ENCODE measurements around the gene PEPD.

Gene PEPD

GRCh38 chr19:33418871-33419787 is 102.5 kb downstream of the PEPD start:
- Histone ChIP-seq H3K4me3 (ENCODE audit: low read depth, low read length) (no peak overlapping the region), H3K27me3 (ENCODE audit: insufficient read depth, low read length) (no peaks in the 10 kb centered on the region), H3K27ac (ENCODE audit: low read depth, low read length) (no peak overlapping the region), H2AFZ (ENCODE audit: low read length, unreplicated experiment) (no peak overlapping the region), H3K4me1 (ENCODE audit: control insufficient read depth, insufficient read depth, low read length, unreplicated experiment) (no peaks in the 10 kb centered on the region), H3K36me3 (ENCODE audit: insufficient read depth, low read length) (no peaks in the 10 kb centered on the region), H3K79me2 (ENCODE audit: control insufficient read depth, insufficient read depth, low read length, unreplicated experiment) (no peaks in the 10 kb centered on the region)

- H3K4me3 ChIP-seq (ENCODE audit: low read depth, low read length) = no peak overlapping the region
- no peaks in the 10 kb centered on the region for H3K4me1 ChIP-seq (ENCODE audit: control insufficient read depth, insufficient read depth, low read length, unreplicated experiment)
- no peak overlapping the region for H2AFZ ChIP-seq (ENCODE audit: low read length, unreplicated experiment)
- no peaks in the 10 kb centered on the region for H3K27me3 ChIP-seq (ENCODE audit: insufficient read depth, low read length)
- H3K79me2 ChIP-seq (ENCODE audit: control insufficient read depth, insufficient read depth, low read length, unreplicated experiment) = no peaks in the 10 kb centered on the region
- no peaks in the 10 kb centered on the region for H3K36me3 ChIP-seq (ENCODE audit: insufficient read depth, low read length)
- H3K27ac ChIP-seq (ENCODE audit: low read depth, low read length) = no peak overlapping the region
These were observed 103.1 kb downstream of the PEPD start for GRCh38 chr19:33418461-33418860.

GRCh38 chr19:33417751-33418150 is 103.8 kb downstream of the PEPD start:
- Histone ChIP-seq H3K4me1 (ENCODE audit: control insufficient read depth, insufficient read depth, low read length, unreplicated experiment) (no peaks in the 10 kb centered on the region), H3K27me3 (ENCODE audit: insufficient read depth, low read length) (no peaks in the 10 kb centered on the region), H2AFZ (ENCODE audit: low read length, unreplicated experiment) (no peak overlapping the region), H3K79me2 (ENCODE audit: control insufficient read depth, insufficient read depth, low read length, unreplicated experiment) (no peaks in the 10 kb centered on the region), H3K36me3 (ENCODE audit: insufficient read depth, low read length) (no peaks in the 10 kb centered on the region), H3K27ac (ENCODE audit: low read depth, low read length) (no peak overlapping the region), H3K4me3 (ENCODE audit: low read depth, low read length) (no peak overlapping the region)

- no peak overlapping the region for H3K27ac ChIP-seq (ENCODE audit: low read depth, low read length)
- no peaks in the 10 kb centered on the region for H3K36me3 ChIP-seq (ENCODE audit: insufficient read depth, low read length)
- H3K4me3 ChIP-seq (ENCODE audit: low read depth, low read length) = no peak overlapping the region
- H3K79me2 ChIP-seq (ENCODE audit: control insufficient read depth, insufficient read depth, low read length, unreplicated experiment) = no peaks in the 10 kb centered on the region
- H3K27me3 ChIP-seq (ENCODE audit: insufficient read depth, low read length) = no peaks in the 10 kb centered on the region
- no peaks in the 10 kb centered on the region for H3K4me1 ChIP-seq (ENCODE audit: control insufficient read depth, insufficient read depth, low read length, unreplicated experiment)
- no peak overlapping the region for H2AFZ ChIP-seq (ENCODE audit: low read length, unreplicated experiment)
These were observed 105.0 kb downstream of the PEPD start for GRCh38 chr19:33416307-33417215.

GRCh38 chr19:33414667-33415605 is 106.7 kb downstream of the PEPD start:
- Histone ChIP-seq H3K36me3 (ENCODE audit: insufficient read depth, low read length) (no peaks in the 10 kb centered on the region), H2AFZ (ENCODE audit: low read length, unreplicated experiment) (no peak overlapping the region), H3K27me3 (ENCODE audit: insufficient read depth, low read length) (no peaks in the 10 kb centered on the region), H3K27ac (ENCODE audit: low read depth, low read length) (no peak overlapping the region), H3K4me1 (ENCODE audit: control insufficient read depth, insufficient read depth, low read length, unreplicated experiment) (no peaks in the 10 kb centered on the region), H3K4me3 (ENCODE audit: low read depth, low read length) (no peak overlapping the region), H3K79me2 (ENCODE audit: control insufficient read depth, insufficient read depth, low read length, unreplicated experiment) (no peaks in the 10 kb centered on the region)

GRCh38 chr19:33413868-33414666 is 107.5 kb downstream of the PEPD start:
- Histone ChIP-seq H2AFZ (ENCODE audit: low read length, unreplicated experiment) (no peak overlapping the region), H3K27me3 (ENCODE audit: insufficient read depth, low read length) (no peaks in the 10 kb centered on the region), H3K4me1 (ENCODE audit: control insufficient read depth, insufficient read depth, low read length, unreplicated experiment) (no peaks in the 10 kb centered on the region), H3K79me2 (ENCODE audit: control insufficient read depth, insufficient read depth, low read length, unreplicated experiment) (no peaks in the 10 kb centered on the region), H3K27ac (ENCODE audit: low read depth, low read length) (no peak overlapping the region), H3K4me3 (ENCODE audit: low read depth, low read length) (no peak overlapping the region), H3K36me3 (ENCODE audit: insufficient read depth, low read length) (no peaks in the 10 kb centered on the region)

GRCh38 chr19:33413426-33413725 is 108.2 kb downstream of the PEPD start:
- Histone ChIP-seq H3K27ac (ENCODE audit: low read depth, low read length) (no peak overlapping the region), H3K4me3 (ENCODE audit: low read depth, low read length) (no peak overlapping the region), H3K36me3 (ENCODE audit: insufficient read depth, low read length) (no peaks in the 10 kb centered on the region), H3K79me2 (ENCODE audit: control insufficient read depth, insufficient read depth, low read length, unreplicated experiment) (no peaks in the 10 kb centered on the region), H3K27me3 (ENCODE audit: insufficient read depth, low read length) (no peaks in the 10 kb centered on the region), H2AFZ (ENCODE audit: low read length, unreplicated experiment) (no peak overlapping the region), H3K4me1 (ENCODE audit: control insufficient read depth, insufficient read depth, low read length, unreplicated experiment) (no peaks in the 10 kb centered on the region)

GRCh38 chr19:33412601-33413425 is 108.8 kb downstream of the PEPD start:
- Histone ChIP-seq H3K79me2 (ENCODE audit: control insufficient read depth, insufficient read depth, low read length, unreplicated experiment) (no peaks in the 10 kb centered on the region), H3K27ac (ENCODE audit: low read depth, low read length) (no peak overlapping the region), H3K27me3 (ENCODE audit: insufficient read depth, low read length) (no peaks in the 10 kb centered on the region), H3K4me1 (ENCODE audit: control insufficient read depth, insufficient read depth, low read length, unreplicated experiment) (no peaks in the 10 kb centered on the region), H2AFZ (ENCODE audit: low read length, unreplicated experiment) (no peak overlapping the region), H3K36me3 (ENCODE audit: insufficient read depth, low read length) (no peaks in the 10 kb centered on the region), H3K4me3 (ENCODE audit: low read depth, low read length) (no peak overlapping the region)

GRCh38 chr19:33411621-33412180 is 109.9 kb downstream of the PEPD start:
- Histone ChIP-seq H3K4me1 (ENCODE audit: control insufficient read depth, insufficient read depth, low read length, unreplicated experiment) (no peaks in the 10 kb centered on the region), H3K4me3 (ENCODE audit: low read depth, low read length) (no peak overlapping the region), H3K27me3 (ENCODE audit: insufficient read depth, low read length) (no peaks in the 10 kb centered on the region), H2AFZ (ENCODE audit: low read length, unreplicated experiment) (no peak overlapping the region), H3K27ac (ENCODE audit: low read depth, low read length) (no peak overlapping the region), H3K79me2 (ENCODE audit: control insufficient read depth, insufficient read depth, low read length, unreplicated experiment) (no peaks in the 10 kb centered on the region), H3K36me3 (ENCODE audit: insufficient read depth, low read length) (no peaks in the 10 kb centered on the region)
